DMS 273 treated with DMSO at 0.1 percent for 48 hours (cell line): ENCODE data around the gene RASA4B.
A peak's percentile ranks its signal among the peaks of the same experiment; 100 is the strongest.

Experiments used
- DNase-seq: peaks from one replicate; lab custom pipeline; 2025; lab: John Stamatoyannopoulos, UW

Gene RASA4B

GRCh38 chr7:102454468-102454867 is 63.1 kb downstream of the RASA4B start:
- DNase-seq: peak; percentile 73

- no peak for DNase-seq
Observed at GRCh38 chr7:102453319-102453718, 64.3 kb downstream of the RASA4B start.

GRCh38 chr7:102452451-102452850 is 65.1 kb downstream of the RASA4B start:
- no peak for DNase-seq

DNA sequence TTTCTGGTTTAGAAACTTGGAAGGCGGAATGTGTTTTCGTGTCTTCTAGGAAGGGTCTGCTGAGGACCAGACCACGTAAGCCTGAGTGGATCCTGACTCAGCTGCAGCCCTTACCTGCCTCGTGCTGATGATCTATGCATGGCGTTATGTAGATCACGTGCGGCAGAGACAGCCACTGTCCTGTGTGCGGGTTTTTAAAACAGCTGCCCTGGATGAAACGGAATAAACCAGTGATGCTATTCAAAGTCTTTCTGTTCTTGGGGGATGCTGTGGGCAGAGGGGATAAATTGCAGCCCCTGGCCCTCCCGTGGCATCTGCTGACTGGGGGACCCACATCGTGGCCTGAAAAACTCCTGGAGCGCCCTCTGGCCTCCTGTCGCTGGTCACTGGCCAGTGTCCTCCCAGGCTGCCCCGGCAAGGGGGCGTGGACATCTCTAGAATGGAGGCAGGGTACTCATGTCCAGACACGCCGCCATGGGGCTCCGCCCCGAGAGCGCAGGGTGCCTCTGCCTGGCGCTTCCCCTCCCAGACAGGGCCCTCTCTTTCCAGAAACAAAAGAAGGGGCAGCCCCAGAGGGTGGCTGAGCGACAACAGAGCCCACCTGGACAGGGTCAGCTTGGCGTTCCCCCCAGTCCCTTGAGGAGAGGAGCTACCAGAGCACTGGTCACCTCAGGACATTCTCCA is 66.1 kb downstream of the RASA4B start:
- DNase-seq: no peak

DNA sequence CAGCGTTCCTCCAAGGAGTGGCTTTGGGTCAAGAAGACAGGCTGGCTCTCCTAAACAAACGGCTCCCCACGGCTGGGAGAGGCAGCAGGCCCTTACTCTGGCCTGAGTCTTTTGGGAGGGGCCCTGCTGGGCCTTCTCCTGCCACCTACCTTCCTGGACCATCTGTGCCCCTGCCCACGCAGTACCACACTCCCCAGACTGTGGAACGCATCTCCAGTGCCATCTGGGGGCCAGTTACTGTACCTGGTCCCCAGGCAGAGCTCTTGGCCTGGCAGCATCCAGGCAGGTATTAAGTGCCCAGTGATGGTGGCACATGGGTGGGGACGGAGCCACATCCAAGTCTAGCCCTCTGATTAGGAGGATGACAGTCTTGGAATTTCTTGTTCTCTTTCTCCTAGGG is 67.3 kb downstream of the RASA4B start:
- peak; percentile 53 for DNase-seq

DNA sequence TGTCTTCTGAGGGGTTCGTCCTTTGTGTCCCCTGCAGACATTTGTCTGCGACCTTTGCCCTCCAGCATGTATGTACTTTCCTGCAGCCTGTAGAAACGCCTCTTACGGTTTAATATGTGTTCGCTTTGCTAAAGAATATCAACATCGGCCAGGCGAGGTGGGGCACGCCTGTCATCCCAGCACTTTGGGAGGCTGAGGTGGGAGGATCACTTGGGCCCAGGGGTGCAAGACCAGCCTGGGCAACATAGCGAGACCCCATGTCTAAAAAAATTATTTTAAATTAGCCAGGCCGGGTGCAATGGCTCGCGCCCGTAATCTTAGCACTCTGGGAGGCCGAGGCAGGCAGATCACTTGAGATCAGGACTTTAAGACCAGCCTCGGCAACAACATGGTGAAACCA is 68.4 kb downstream of the RASA4B start:
- no peak for DNase-seq

DNA sequence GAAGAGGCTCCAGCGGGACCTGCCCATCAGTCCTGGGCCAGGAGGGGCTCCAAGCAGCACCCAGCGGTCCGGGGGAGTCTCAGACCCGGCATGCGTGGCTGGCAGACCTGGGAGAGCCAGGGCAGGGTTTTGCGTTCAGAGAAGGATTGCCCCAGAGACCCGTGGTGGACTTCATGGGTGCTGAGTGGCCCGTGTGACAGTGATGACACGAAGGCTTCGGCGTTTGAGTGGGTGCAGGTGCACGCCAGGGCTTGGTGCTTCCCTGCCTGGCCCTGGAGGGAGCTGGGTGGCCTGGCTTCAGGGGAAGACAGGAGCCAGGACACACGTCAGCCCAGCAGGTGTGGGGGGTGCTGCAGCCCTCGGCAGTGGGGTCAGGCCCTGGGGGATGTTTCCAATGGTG is 70.3 kb downstream of the RASA4B start:
- DNase-seq: no peak

DNA sequence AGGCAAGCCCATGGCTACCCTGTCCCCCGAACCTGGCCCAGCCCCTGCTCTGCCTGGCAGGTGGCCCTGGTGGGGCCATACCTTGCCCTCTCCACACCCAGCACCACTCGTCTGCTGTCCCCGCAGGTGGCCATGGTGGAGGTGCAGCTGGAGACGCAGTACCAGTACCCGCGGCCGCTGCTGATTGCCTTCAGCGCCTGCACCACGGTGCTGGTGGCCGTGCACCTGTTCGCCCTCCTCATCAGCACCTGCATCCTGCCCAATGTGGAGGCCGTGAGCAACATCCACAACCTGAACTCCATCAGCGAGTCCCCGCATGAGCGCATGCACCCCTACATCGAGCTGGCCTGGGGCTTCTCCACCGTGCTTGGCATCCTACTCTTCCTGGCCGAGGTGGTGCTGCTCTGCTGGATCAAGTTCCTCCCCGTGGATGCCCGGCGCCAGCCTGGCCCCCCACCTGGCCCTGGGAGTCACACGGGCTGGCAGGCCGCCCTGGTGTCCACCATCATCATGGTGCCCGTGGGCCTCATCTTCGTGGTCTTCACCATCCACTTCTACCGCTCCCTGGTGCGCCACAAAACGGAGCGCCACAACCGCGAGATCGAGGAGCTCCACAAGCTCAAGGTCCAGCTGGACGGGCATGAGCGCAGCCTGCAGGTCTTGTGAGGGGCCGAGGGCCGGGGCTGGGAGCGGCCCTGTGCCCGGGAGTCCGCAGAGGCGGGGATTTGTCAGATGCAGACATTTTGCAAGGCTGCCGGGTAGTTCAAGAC is 71.0 kb downstream of the RASA4B start:
- no peak for DNase-seq

DNA sequence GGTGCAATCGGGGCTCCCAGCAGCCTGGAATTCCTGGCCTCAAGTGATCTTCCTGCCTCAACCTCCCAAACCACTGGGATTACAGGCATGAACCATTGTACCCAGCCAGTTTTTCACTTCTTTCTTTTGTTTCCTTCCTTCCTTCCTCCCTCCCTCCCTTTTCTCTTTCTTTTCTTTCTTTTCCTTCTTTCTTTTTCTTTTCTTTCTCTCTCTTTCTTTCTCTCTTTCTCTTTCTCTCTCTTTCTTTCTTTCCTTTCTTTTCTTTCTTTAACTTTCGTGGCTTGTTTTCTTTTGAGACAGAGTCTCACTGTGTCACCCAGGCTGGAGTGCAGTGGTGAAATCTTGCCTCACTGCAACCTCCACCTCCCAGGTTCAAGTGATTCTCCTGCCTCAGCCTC is 71.9 kb downstream of the RASA4B start:
- DNase-seq: no peak

DNA sequence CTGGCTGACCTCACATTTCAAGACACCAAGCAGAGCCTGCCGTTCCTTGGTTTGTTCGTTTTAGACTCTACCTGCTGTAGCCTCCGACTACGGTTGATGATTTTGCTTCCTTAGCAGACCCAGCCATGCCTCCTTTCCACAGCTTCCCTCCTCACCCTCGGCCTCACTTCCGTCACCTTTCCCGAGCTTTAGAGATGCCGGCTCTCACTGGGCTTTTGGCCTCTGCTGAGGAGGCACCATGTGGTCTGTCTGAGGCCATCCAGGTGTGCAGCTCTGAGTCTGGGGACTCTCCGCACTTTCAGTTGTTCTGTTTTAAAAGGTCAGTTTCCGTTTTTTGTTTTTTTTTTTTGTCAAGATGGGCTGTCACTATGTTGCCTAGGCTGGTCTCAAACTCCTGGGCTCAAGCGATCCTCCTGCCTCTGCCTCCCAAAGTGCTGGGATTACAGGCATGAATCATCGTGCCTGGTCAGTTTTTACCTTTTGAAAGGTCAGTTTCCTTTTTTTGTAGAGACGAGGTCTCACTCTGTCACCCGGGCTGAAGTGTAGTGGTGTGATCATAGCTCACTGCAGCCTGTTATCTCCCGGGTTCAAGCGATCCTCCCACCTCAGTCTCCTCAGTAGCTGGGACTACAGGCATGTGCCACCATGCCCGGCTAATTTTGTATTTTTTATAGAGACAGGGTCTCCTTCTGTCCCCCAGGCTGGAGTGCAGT is 72.5 kb downstream of the RASA4B start:
- no peak for DNase-seq

- DNase-seq: no peak
Observed at GRCh38 chr7:102439963-102440795, 77.4 kb downstream of the RASA4B start.

DNA sequence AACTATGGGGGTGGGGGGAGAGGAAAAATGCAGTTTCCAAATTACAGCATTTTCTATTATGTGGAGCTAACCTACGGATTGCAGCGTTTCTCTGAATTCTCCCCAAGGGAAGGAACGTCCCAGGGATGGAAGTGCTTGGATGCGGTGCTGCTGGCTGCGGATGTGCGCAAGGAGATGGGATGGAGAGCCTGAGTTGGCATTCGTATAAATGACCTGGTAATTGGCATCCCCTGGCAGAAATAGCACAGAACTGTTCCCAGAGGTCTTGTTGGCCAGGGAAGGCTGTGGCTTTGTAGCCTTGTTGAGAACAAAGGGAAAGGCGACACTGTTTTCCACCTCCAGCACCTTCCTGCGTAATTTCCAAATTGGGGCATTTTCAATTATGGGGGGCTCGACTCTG is 81.5 kb downstream of the RASA4B start:
- DNase-seq: no peak

- DNase-seq: no peak
Observed at GRCh38 chr7:102434039-102434486, 83.5 kb downstream of the RASA4B start.

- DNase-seq: no peak
Observed at GRCh38 chr7:102433219-102434038, 84.1 kb downstream of the RASA4B start, which contains the start of gene ORAI2. Gene ORAI2, plus strand, starts transcription at chr7:102433575. Its CDS starts 5,382 bp downstream, at chr7:102438957.
